Caco-2 (cell line): Measurements from ENCODE around the gene SMARCAD1. TPM values are rescaled to one million over a fixed set of nuclear protein-coding genes. Genes with fewer than 3 reads are reported as not detected.

Experiments
- BruUV-seq: library from RNA; stranded (reverse); fragments of 400-500 nt; replicated peaks from 2 replicates; lab custom pipeline; 2021; lab: Mats Ljungman, UMichigan
- CTCF ChIA-PET: fragments of 300-600 bp; sonication (Branson Sonifier 250); formaldehyde crosslinking; loops from one replicate; lab custom pipeline; 2022; ENCODE audit warnings: antibody characterized with exemption; lab: Charles Lee
- POLR2A ChIA-PET: fragments of 300-600 bp; sonication (Branson Sonifier 250); formaldehyde crosslinking; loops from one replicate; lab custom pipeline; 2022; ENCODE audit warnings: antibody characterized with exemption; lab: Charles Lee
- DNase-seq, 2 experiments: peaks; one replicate each; pipeline versions ENCODE4 v3.0.0 to v3.0.0-alpha.2; 2020 to 2022
- H3K27me3 ChIP-seq: replicated peaks from 2 replicates; pipeline ENCODE4 v1.6.0; 2011; ENCODE audit warnings: low read length; ENCODE audit not compliant: control insufficient read depth, insufficient read depth
- H3K36me3 ChIP-seq: 2 replicates; pipeline ENCODE4 v1.5.1; 2011; ENCODE audit warnings: low read length; ENCODE audit not compliant: control insufficient read depth, insufficient read depth
- H3K4me1 ChIP-seq: fragments of 250-450 bp; sonication (Bioruptor Pico); 2 replicates; pipeline ENCODE4 v1.5.1; 2020; ENCODE audit warnings: mild to moderate bottlenecking
- H3K4me3 ChIP-seq: 2 replicates; pipeline ENCODE4 v1.5.1; 2011; ENCODE audit warnings: low read depth, mild to moderate bottlenecking, control low read depth, low read length
- H3K9me3 ChIP-seq: fragments of 250-450 bp; sonication (Bioruptor Pico); 2 replicates; pipeline ENCODE4 v1.5.1; 2020; ENCODE audit warnings: mild to moderate bottlenecking, moderate library complexity
- H3K27ac Mint-ChIP-seq: one replicate; pipeline ENCODE4 v1.8.0; 2022; ENCODE audit warnings: mixed read lengths; ENCODE audit not compliant: unreplicated experiment
- H3K27me3 Mint-ChIP-seq: one replicate; pipeline ENCODE4 v1.8.0; 2022; ENCODE audit warnings: mixed read lengths; ENCODE audit not compliant: insufficient read depth, unreplicated experiment
- H3K36me3 Mint-ChIP-seq: one replicate; pipeline ENCODE4 v1.8.0; 2022; ENCODE audit warnings: mild to moderate bottlenecking, mixed read lengths; ENCODE audit not compliant: insufficient read depth, unreplicated experiment
- H3K4me1 Mint-ChIP-seq: one replicate; pipeline ENCODE4 v1.8.0; 2022; ENCODE audit warnings: low read depth, mixed read lengths; ENCODE audit not compliant: unreplicated experiment
- H3K4me3 Mint-ChIP-seq: one replicate; pipeline ENCODE4 v1.8.0; 2022; ENCODE audit warnings: mild to moderate bottlenecking, moderate library complexity, mixed read lengths; ENCODE audit not compliant: unreplicated experiment
- H3K9me3 Mint-ChIP-seq: one replicate; pipeline ENCODE4 v1.8.0; 2022; ENCODE audit warnings: mixed read lengths; ENCODE audit not compliant: unreplicated experiment
- CTCF ChIP-seq, 2 experiments: fragments of 200-600 bp in 1 of 2; IDR thresholded peaks; 1 replicate in 1 of 2; 2 replicates in 1 of 2; pipeline versions ENCODE4 v1.5.1 to v1.8.0; 2011 to 2022; ENCODE audit warnings: antibody characterized with exemption in 1 of 2, control low read depth in 1 of 2, inconsistent platforms in 1 of 2, low read depth in 1 of 2, low read length in 1 of 2, mild to moderate bottlenecking in 1 of 2, moderate library complexity in 1 of 2; ENCODE audit not compliant: insufficient read depth in 1 of 2, severe bottlenecking in 1 of 2, unreplicated experiment in 1 of 2
- intact Hi-C: fragments of 100-400 bp; cut with micrococcal nuclease; formaldehyde crosslinking; loops from one replicate; pipeline ENCODE4 v1.10.0; 2022; ENCODE audit not compliant: unreplicated experiment
- total RNA-seq: library from RNA; stranded (reverse); gene quantifications from 2 replicates; pipeline ENCODE4 v1.2.3, GENCODE V29; 2022

Gene SMARCAD1
- total RNA-seq, 1 experiment from 2014 or later, result 31.8 TPM

GRCh38 chr4:94298725-94299252 lies 91.1 kb downstream of the SMARCAD1 start:
- Mint-ChIP-seq H3K27ac (peak overlapping the region; percentile 14), H3K4me3 (no peak overlapping the region), H3K27me3 (no peaks in the 10 kb centered on the region), H3K36me3 (peaks cover 4% of the 10 kb centered on the region), H3K4me1 (peaks cover 27% of the 10 kb centered on the region), H3K9me3 (no peaks in the 10 kb centered on the region)
- peak; percentile 41 to 46 for DNase-seq
- no peaks in the 10 kb centered on the region for H3K36me3 ChIP-seq
- H3K4me1 ChIP-seq, result peaks cover 19% of the 10 kb centered on the region
- ChIA-PET CTCF (no interaction called here), POLR2A (no interaction called here)
- H3K9me3 ChIP-seq, result no peaks in the 10 kb centered on the region
- TF ChIP-seq CTCF (IDR thresholded peaks at IDR 0.05; ENCODE audit: insufficient read depth in 1 of 2, low read depth in 1 of 2, low read length in 1 of 2, severe bottlenecking in 1 of 2, unreplicated experiment in 1 of 2), result no peak
- intact Hi-C loops, result no loop called here
- no peaks in the 10 kb centered on the region for H3K27me3 ChIP-seq
- no TSS peak for BruUV-seq
- H3K4me3 ChIP-seq, result no peak overlapping the region

GRCh38 chr4:94302191-94302590 lies 94.5 kb downstream of the SMARCAD1 start:
- H3K36me3 ChIP-seq, result no peaks in the 10 kb centered on the region
- H3K4me1 ChIP-seq, result peaks cover 45% of the 10 kb centered on the region
- H3K27me3 Mint-ChIP-seq, result no peaks in the 10 kb centered on the region
- H3K27ac Mint-ChIP-seq, result no peak overlapping the region
- intact Hi-C loops, result no loop called here
- H3K9me3 ChIP-seq, result no peaks in the 10 kb centered on the region
- no peak overlapping the region for H3K4me3 Mint-ChIP-seq
- BruUV-seq, result no TSS peak
- TF ChIP-seq CTCF (IDR thresholded peaks at IDR 0.05; ENCODE audit: insufficient read depth in 1 of 2, low read depth in 1 of 2, low read length in 1 of 2, severe bottlenecking in 1 of 2, unreplicated experiment in 1 of 2), result no peak
- peaks cover 34% of the 10 kb centered on the region for H3K4me1 Mint-ChIP-seq
- H3K36me3 Mint-ChIP-seq, result no peaks in the 10 kb centered on the region
- no peak for DNase-seq
- CTCF ChIA-PET, result no interaction called here
- H3K9me3 Mint-ChIP-seq, result no peaks in the 10 kb centered on the region
- no peak overlapping the region for H3K4me3 ChIP-seq
- no peaks in the 10 kb centered on the region for H3K27me3 ChIP-seq
- POLR2A ChIA-PET, result no interaction called here

GRCh38 chr4:94304365-94304971 lies 96.8 kb downstream of the SMARCAD1 start:
- Mint-ChIP-seq H3K4me1 (peaks cover 29% of the 10 kb centered on the region), H3K36me3 (no peaks in the 10 kb centered on the region), H3K27me3 (no peaks in the 10 kb centered on the region), H3K4me3 (no peak overlapping the region), H3K9me3 (no peaks in the 10 kb centered on the region), H3K27ac (no peak overlapping the region)
- no peaks in the 10 kb centered on the region for H3K27me3 ChIP-seq
- no TSS peak for BruUV-seq
- H3K9me3 ChIP-seq, result no peaks in the 10 kb centered on the region
- ChIA-PET CTCF (interaction anchor here (0.6 to 2.1 kb wide), 2 partner anchors 29 to 121 kb away, joined by 4 to 9 read pairs; no protein-coding TSS in a partner anchor), POLR2A (no interaction called here)
- peak; percentile 52 to 62 for TF ChIP-seq CTCF (IDR thresholded peaks at IDR 0.05; ENCODE audit: insufficient read depth in 1 of 2, low read depth in 1 of 2, low read length in 1 of 2, severe bottlenecking in 1 of 2, unreplicated experiment in 1 of 2)
- H3K4me3 ChIP-seq, result no peak overlapping the region
- peaks cover 49% of the 10 kb centered on the region for H3K4me1 ChIP-seq
- peak in 1 of 2 experiments; percentile 41 for DNase-seq
- H3K36me3 ChIP-seq, result no peaks in the 10 kb centered on the region
- intact Hi-C loops, result loop anchor here (1.0 kb wide), 3 partner anchors 29 to 292 kb away; no protein-coding TSS in a partner anchor
